Upper lobe of right lung (tissue), 1 donor: ENCODE measurements around the gene EXOC1. TPM values are rescaled to one million over a fixed set of nuclear protein-coding genes. Genes with fewer than 3 reads are reported as not detected.
"Not testable (repeated sequence)": the region's sequence is repeated elsewhere in the genome, so short reads cannot be mapped to it uniquely, and the experiment has no call there.

Experiments
- ATAC-seq: fragments of 200-7000 bp; cut with Tn5 transposase; one replicate; pipeline ENCODE4 v1.9.1; 2020; ENCODE audit warnings: mild to moderate bottlenecking, moderate library complexity
- DNase-seq: peaks from one replicate; pipeline ENCODE4 v3.0.0-alpha.2; 2020
- H3K27ac ChIP-seq: fragments of 200-600 bp; one replicate; pipeline ENCODE4 v1.8.0; 2022
- H3K27me3 ChIP-seq: fragments of 200-600 bp; one replicate; pipeline ENCODE4 v1.8.0; 2022; ENCODE audit warnings: mild to moderate bottlenecking
- H3K36me3 ChIP-seq: fragments of 200-600 bp; one replicate; pipeline ENCODE4 v1.8.0; 2022
- H3K4me1 ChIP-seq: fragments of 200-600 bp; one replicate; pipeline ENCODE4 v1.8.0; 2022
- H3K4me3 ChIP-seq: fragments of 200-600 bp; one replicate; pipeline ENCODE4 v1.8.0; 2022; ENCODE audit warnings: mild to moderate bottlenecking
- H3K9me3 ChIP-seq: fragments of 200-600 bp; one replicate; pipeline ENCODE4 v1.8.0; 2022
- CTCF ChIP-seq: fragments of 200-600 bp; IDR thresholded peaks from one replicate; pipeline ENCODE4 v1.8.0; 2022; ENCODE audit warnings: antibody characterized with exemption
- intact Hi-C: fragments of 100-400 bp; cut with DNase I; formaldehyde crosslinking; loops from one replicate; pipeline ENCODE4 v1.11.0; 2022
- total RNA-seq: library from RNA; stranded (reverse); fragmentation: NEBNext Ultra II Directional; extraction: Animal tissue kit (Norgen Biotek cat#: 25700); gene quantifications from one replicate; pipeline ENCODE4 v1.2.1, GENCODE V29; 2021
- donor health status: DM: no; HTN: yes; CAD: no; lungs with severe emphysema.

Gene EXOC1
- total RNA-seq, 1 donor from 2014 or later: 32.9 TPM

DNA sequence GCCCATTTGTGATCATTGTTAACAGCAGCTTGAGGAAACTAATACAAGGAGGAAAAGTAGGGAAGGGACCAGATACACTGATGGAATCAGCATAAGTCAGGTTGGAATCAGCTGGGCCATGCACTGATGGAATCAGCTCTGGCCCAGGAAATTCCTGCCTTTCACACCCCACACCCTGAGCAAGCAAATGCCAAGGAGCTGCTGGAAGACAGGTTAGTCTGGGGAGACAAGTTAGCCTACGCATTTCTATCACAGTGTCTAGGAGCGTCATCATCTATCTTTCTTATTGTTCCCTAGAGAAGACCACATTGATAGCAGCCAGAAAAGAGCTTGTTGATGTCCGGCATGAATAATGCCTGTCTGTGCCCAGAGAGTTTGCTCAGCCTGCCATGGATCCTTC, 79.1 kb downstream of the EXOC1 start:
- no peak for ATAC-seq
- Histone ChIP-seq H3K4me1 (no peaks in the 10 kb centered on the region), H3K36me3 (no peaks in the 10 kb centered on the region), H3K27ac (no peak overlapping the region), H3K4me3 (no peak overlapping the region), H3K27me3 (no peaks in the 10 kb centered on the region), H3K9me3 (peaks cover 5% of the 10 kb centered on the region)
- DNase-seq: no peak
- intact Hi-C loops: no loop called here
- no peak for TF ChIP-seq CTCF

DNA sequence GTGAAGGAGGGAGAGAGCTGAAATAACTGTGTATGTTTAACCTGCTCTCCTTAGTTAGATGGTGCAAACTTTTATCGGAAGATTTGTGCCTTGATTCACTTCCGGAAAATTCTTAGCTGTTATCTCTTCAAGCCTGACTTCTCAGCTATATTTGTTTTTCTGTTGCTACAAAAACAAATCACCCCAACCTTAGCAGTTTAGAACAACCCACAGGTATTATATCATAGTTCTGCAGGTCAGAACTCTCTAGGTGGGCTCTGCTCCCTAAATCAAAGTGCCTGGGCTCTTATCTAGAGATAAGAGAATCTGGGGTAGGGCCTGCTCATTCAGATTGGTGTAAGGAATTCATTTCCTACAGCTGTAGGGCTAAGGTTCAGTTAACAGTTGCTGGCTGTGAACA, 80.2 kb downstream of the EXOC1 start:
- intact Hi-C loops: no loop called here
- Histone ChIP-seq H3K4me1 (no peaks in the 10 kb centered on the region), H3K4me3 (no peak overlapping the region), H3K9me3 (peaks cover 5% of the 10 kb centered on the region), H3K36me3 (no peaks in the 10 kb centered on the region), H3K27me3 (no peaks in the 10 kb centered on the region), H3K27ac (no peak overlapping the region)
- DNase-seq: no peak
- ATAC-seq: no peak
- TF ChIP-seq CTCF: no peak

DNA sequence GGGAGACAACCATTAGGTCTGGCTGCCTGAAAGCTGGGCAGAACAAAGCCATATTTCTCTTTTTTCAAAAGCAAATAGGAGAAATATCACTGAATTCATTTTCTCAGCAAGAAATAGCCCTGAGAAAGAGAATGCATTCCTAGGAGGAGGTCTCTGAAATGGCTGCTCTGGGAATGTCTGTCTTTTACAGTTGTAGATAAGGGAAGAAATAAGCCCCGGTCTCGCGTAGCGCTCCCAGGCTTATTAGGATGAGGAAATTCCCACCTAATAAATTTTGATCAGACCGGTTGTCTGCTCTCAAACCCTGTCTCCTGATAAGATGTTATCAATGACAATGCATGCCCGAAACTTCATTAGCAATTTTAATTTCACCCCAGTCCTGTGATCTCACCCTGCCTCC, 82.5 kb downstream of the EXOC1 start:
- H3K9me3 ChIP-seq, ATAC-seq, H3K27ac ChIP-seq, H3K36me3 ChIP-seq, H3K4me1 ChIP-seq, H3K4me3 ChIP-seq, H3K27me3 ChIP-seq, DNase-seq, intact Hi-C loops: not testable (repeated sequence)

GRCh38 chr4:55938481-55938880, 85.0 kb downstream of the EXOC1 start:
- ATAC-seq: no peak
- no peak for DNase-seq
- no peak for TF ChIP-seq CTCF
- H3K4me1 ChIP-seq: no peaks in the 10 kb centered on the region
- peaks cover 5% of the 10 kb centered on the region for H3K9me3 ChIP-seq
- no peak overlapping the region for H3K27ac ChIP-seq
- H3K4me3 ChIP-seq: no peak overlapping the region
- intact Hi-C loops: no loop called here
- H3K27me3 ChIP-seq: no peaks in the 10 kb centered on the region
- H3K36me3 ChIP-seq: no peaks in the 10 kb centered on the region

- Histone ChIP-seq H3K4me3 (no peak overlapping the region), H3K4me1 (no peaks in the 10 kb centered on the region), H3K27ac (no peak overlapping the region), H3K27me3 (no peaks in the 10 kb centered on the region), H3K36me3 (no peaks in the 10 kb centered on the region), H3K9me3 (peaks cover 5% of the 10 kb centered on the region)
- DNase-seq (no peak), ATAC-seq (no peak)
- TF ChIP-seq CTCF: no peak
- intact Hi-C loops: no loop called here
These were observed 86.0 kb downstream of the EXOC1 start for GRCh38 chr4:55939421-55939820.

DNA sequence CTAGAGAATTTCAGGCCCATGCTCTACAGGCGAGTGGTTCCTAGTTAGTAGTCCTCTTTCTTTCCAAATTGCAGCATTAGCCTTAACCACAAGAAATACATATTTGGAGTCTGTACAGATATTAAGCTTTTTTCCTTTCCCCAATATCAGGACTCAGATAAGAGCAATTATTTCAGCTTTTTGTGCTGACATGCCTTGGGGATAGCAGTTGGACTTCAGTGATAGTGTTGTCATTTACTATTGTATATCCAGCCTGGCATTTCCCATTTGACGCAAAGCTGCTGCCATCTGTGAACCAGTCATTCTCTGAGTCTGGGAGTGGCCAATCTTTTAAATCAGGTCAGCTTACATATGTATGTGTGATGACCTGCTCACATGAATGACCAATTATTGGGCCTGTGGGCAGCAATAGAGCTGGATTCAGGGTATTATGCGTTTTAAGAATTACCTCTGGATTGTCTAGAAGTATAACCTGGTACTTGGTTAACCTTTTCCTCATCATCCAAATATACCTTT, 88.5 kb downstream of the EXOC1 start:
- H3K36me3 ChIP-seq: no peaks in the 10 kb centered on the region
- H3K27ac ChIP-seq: no peak overlapping the region
- intact Hi-C loops: no loop called here
- no peak for TF ChIP-seq CTCF
- H3K27me3 ChIP-seq: no peaks in the 10 kb centered on the region
- H3K4me3 ChIP-seq: no peak overlapping the region
- H3K4me1 ChIP-seq: no peaks in the 10 kb centered on the region
- no peak for DNase-seq
- ATAC-seq: no peak
- peaks cover 5% of the 10 kb centered on the region for H3K9me3 ChIP-seq
